ENCODE results near the gene ANKRD13B. TPM values are rescaled to one million over a fixed set of nuclear protein-coding genes. Genes with fewer than 3 reads are reported as not detected.

ANKRD13B gene
- polyA plus RNA-seq, 1 donor (not counting 4 experiments of a cell fraction or from before 2014, with no cell fraction given), result 3.7 TPM

DNA sequence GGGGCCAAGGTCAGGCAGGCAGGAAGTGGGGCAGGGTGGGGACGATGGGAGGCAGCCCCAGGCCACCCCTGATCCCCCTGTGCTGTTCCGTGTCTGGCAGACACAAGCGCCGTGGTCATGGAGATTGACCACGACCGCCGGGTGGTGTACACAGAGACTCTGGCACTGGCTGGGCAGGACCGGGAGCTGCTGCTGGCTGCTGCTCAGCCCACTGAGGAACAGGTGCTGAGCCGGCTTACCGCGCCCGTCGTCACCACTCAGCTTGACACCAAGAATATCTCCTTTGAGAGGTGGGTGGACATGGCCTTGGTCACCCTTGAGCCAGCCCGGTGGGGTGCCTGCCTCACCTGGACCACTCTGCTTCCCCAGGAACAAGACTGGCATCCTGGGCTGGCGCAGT lies 16.1 kb downstream of the ANKRD13B start:
- TF ChIP-seq, protein P1, sequence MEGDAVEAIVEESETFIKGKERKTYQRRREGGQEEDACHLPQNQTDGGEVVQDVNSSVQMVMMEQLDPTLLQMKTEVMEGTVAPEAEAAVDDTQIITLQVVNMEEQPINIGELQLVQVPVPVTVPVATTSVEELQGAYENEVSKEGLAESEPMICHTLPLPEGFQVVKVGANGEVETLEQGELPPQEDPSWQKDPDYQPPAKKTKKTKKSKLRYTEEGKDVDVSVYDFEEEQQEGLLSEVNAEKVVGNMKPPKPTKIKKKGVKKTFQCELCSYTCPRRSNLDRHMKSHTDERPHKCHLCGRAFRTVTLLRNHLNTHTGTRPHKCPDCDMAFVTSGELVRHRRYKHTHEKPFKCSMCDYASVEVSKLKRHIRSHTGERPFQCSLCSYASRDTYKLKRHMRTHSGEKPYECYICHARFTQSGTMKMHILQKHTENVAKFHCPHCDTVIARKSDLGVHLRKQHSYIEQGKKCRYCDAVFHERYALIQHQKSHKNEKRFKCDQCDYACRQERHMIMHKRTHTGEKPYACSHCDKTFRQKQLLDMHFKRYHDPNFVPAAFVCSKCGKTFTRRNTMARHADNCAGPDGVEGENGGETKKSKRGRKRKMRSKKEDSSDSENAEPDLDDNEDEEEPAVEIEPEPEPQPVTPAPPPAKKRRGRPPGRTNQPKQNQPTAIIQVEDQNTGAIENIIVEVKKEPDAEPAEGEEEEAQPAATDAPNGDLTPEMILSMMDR (optimal IDR thresholded peaks at IDR 0.05 in 1 of 3, IDR thresholded peaks at IDR 0.05 in 1 of 3, conservative IDR thresholded peaks at IDR 0.05 in 1 of 3; ENCODE audit: extremely low read depth in 1 of 3, insufficient read depth in 2 of 3, low read length in 3 of 3), result no peak
- TF ChIP-seq EZH2 (IDR thresholded peaks at IDR 0.05; ENCODE audit: low read length), result no peak
- dilution Hi-C loops (cut with MboI; ENCODE audit: extremely low pct_ligation_motif_present, low sequenced_read_pairs), result no loop called here
- no peaks in the 10 kb centered on the region for H3K79me2 ChIP-seq (ENCODE audit: control insufficient read depth, insufficient read depth, low read length)

DNA sequence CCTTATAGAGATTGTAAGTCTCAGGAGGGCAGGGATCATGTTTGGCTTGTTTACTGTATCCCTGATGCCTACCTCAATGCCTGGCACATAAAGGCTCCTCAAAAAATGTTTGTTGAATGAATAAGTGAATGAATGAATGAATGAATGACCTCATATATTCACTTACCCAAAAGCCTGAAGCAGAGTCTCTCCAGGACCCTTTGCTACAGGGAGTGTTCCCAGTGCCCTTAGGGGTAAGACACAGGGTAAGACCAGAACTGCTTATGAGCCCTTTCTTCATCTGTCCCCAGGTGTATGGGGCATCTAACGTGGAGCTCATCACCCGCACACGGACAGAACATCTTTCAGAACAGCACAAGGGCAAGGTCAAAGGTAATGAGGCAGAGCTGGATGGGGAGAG lies 17.5 kb downstream of the ANKRD13B start:
- DNase-seq (ENCODE audit: low read depth, low spot score) (no peak), FAIRE-seq (no peak)
- Histone ChIP-seq H3K9me1 (ENCODE audit: control insufficient read depth, extremely low read depth, insufficient read depth, low read length) (no peaks in the 10 kb centered on the region), H3K4me1 (ENCODE audit: control insufficient read depth, extremely low read depth, insufficient read depth, low read length) (peaks cover 19% of the 10 kb centered on the region), H3K9me3 (ENCODE audit: control insufficient read depth, low read depth, low read length) (no peaks in the 10 kb centered on the region), H3K4me2 (ENCODE audit: control insufficient read depth, extremely low read depth, insufficient read depth, low read depth, low read length) (no peak overlapping the region), H3K36me3 (ENCODE audit: control insufficient read depth in 2 of 2, extremely low read depth in 1 of 2, insufficient read depth in 2 of 2, low read length in 2 of 2) (no peaks in the 10 kb centered on the region), H3K79me2 (ENCODE audit: control insufficient read depth, insufficient read depth, low read length) (no peaks in the 10 kb centered on the region), H3K27ac (ENCODE audit: control insufficient read depth, insufficient read depth, low read length) (no peak overlapping the region), H3K9ac (ENCODE audit: control insufficient read depth, extremely low read depth, insufficient read depth, low read length) (no peak overlapping the region), H3K4me3 (ENCODE audit: control insufficient read depth in 2 of 3, extremely low read depth in 1 of 3, insufficient read depth in 2 of 3, low read depth in 1 of 3, low read length in 3 of 3) (no peak overlapping the region), H4K20me1 (ENCODE audit: control insufficient read depth, extremely low read depth, insufficient read depth, low read length) (no peaks in the 10 kb centered on the region), H2AFZ (ENCODE audit: control insufficient read depth, low read length) (no peak overlapping the region), H3K27me3 (ENCODE audit: control insufficient read depth, extremely low read depth, insufficient read depth, low read length) (no peaks in the 10 kb centered on the region)
- dilution Hi-C loops (cut with MboI; ENCODE audit: extremely low pct_ligation_motif_present, low sequenced_read_pairs), result no loop called here
- TF ChIP-seq EZH2 (IDR thresholded peaks at IDR 0.05; ENCODE audit: low read length), result no peak
- TF ChIP-seq, protein P1 (optimal IDR thresholded peaks at IDR 0.05 in 1 of 3, IDR thresholded peaks at IDR 0.05 in 1 of 3, conservative IDR thresholded peaks at IDR 0.05 in 1 of 3; ENCODE audit: extremely low read depth in 1 of 3, insufficient read depth in 2 of 3, low read length in 3 of 3), result no peak

More for the DNA sequence above, 16.1 kb downstream of the ANKRD13B start:
- no peak overlapping the region for H3K4me2 ChIP-seq (ENCODE audit: control insufficient read depth, extremely low read depth, insufficient read depth, low read depth, low read length)
- no peaks in the 10 kb centered on the region for H3K36me3 ChIP-seq (ENCODE audit: control insufficient read depth in 2 of 2, extremely low read depth in 1 of 2, insufficient read depth in 2 of 2, low read length in 2 of 2)
- no peaks in the 10 kb centered on the region for H3K27me3 ChIP-seq (ENCODE audit: control insufficient read depth, extremely low read depth, insufficient read depth, low read length)
- no peak overlapping the region for H3K4me3 ChIP-seq (ENCODE audit: control insufficient read depth in 2 of 3, extremely low read depth in 1 of 3, insufficient read depth in 2 of 3, low read depth in 1 of 3, low read length in 3 of 3)
- H3K9me3 ChIP-seq (ENCODE audit: control insufficient read depth, low read depth, low read length), result no peaks in the 10 kb centered on the region
- no peak overlapping the region for H3K27ac ChIP-seq (ENCODE audit: control insufficient read depth, insufficient read depth, low read length)
- H2AFZ ChIP-seq (ENCODE audit: control insufficient read depth, low read length), result no peak overlapping the region
- H4K20me1 ChIP-seq (ENCODE audit: control insufficient read depth, extremely low read depth, insufficient read depth, low read length), result no peaks in the 10 kb centered on the region
- H3K9me1 ChIP-seq (ENCODE audit: control insufficient read depth, extremely low read depth, insufficient read depth, low read length), result no peaks in the 10 kb centered on the region
- no peak for DNase-seq (ENCODE audit: low read depth, low spot score)
- peaks cover 5% of the 10 kb centered on the region for H3K4me1 ChIP-seq (ENCODE audit: control insufficient read depth, extremely low read depth, insufficient read depth, low read length)
- no peak overlapping the region for H3K9ac ChIP-seq (ENCODE audit: control insufficient read depth, extremely low read depth, insufficient read depth, low read length)
- FAIRE-seq, result no peak
